CD8-positive, alpha-beta memory T cell (primary cell): ENCODE measurements around the gene SLC30A3. TPM values are rescaled to one million over a fixed set of nuclear protein-coding genes. Genes with fewer than 3 reads are reported as not detected.

Source experiments
- CTCF ChIA-PET: fragments of 350-600 bp; sonication (Branson Sonifier 250); formaldehyde crosslinking; loops from one replicate; lab custom pipeline; 2021; ENCODE audit warnings: antibody characterized with exemption; lab: Charles Lee
- POLR2A ChIA-PET: fragments of 350-600 bp; sonication (Branson Sonifier 250); formaldehyde crosslinking; loops from one replicate; lab custom pipeline; 2021; ENCODE audit warnings: antibody characterized with exemption; lab: Charles Lee
- DNase-seq, 5 donors: peaks; one replicate each; pipeline versions ENCODE4 v3.0.0 to v3.0.0-alpha.2; 2020 to 2022; ENCODE audit warnings: mixed read lengths in 1 of 5
- H3K27ac ChIP-seq: one replicate; pipeline ENCODE4 v1.7.0; 2013; ENCODE audit warnings: low read depth, mild to moderate bottlenecking, low read length, moderate library complexity
- H3K27me3 ChIP-seq: 2 replicates; pipeline ENCODE4 v1.7.0; 2013; ENCODE audit warnings: low read length, mild to moderate bottlenecking; ENCODE audit not compliant: insufficient read depth, poor library complexity, severe bottlenecking
- H3K36me3 ChIP-seq: 2 replicates; pipeline ENCODE4 v1.7.0; 2013; ENCODE audit warnings: mild to moderate bottlenecking, low read length, moderate library complexity; ENCODE audit not compliant: insufficient read depth
- H3K4me1 ChIP-seq: 2 replicates; pipeline ENCODE4 v1.7.0; 2013; ENCODE audit warnings: mild to moderate bottlenecking, low read length, moderate library complexity; ENCODE audit not compliant: insufficient read depth
- H3K4me3 ChIP-seq: 2 replicates; pipeline ENCODE4 v1.7.0; 2013; ENCODE audit warnings: mild to moderate bottlenecking, low read length
- H3K9me3 ChIP-seq: 2 replicates; pipeline ENCODE4 v1.7.0; 2013; ENCODE audit warnings: mild to moderate bottlenecking, low read length
- H3K27ac Mint-ChIP-seq, 8 donors: one replicate each; pipeline ENCODE4 v1.8.0; 2020 to 2021; ENCODE audit warnings: mixed read lengths in 8 of 8, mild to moderate bottlenecking in 6 of 8, inconsistent platforms in 3 of 8, moderate library complexity in 3 of 8
- H3K27me3 Mint-ChIP-seq, 2 donors: one replicate each; pipeline ENCODE4 v1.8.0; 2020 to 2021; ENCODE audit warnings: mixed read lengths in 2 of 2, mild to moderate bottlenecking in 1 of 2, moderate library complexity in 1 of 2
- H3K36me3 Mint-ChIP-seq, 3 donors: one replicate each; pipeline ENCODE4 v1.8.0; 2020 to 2021; ENCODE audit warnings: mixed read lengths in 3 of 3, inconsistent platforms in 1 of 3, mild to moderate bottlenecking in 1 of 3
- H3K4me1 Mint-ChIP-seq, 3 donors: one replicate each; pipeline ENCODE4 v1.8.0; 2020 to 2021; ENCODE audit warnings: mixed read lengths in 3 of 3, inconsistent platforms in 1 of 3, mild to moderate bottlenecking in 1 of 3
- H3K4me3 Mint-ChIP-seq, 7 donors: one replicate each; pipeline ENCODE4 v1.8.0; 2020 to 2021; ENCODE audit warnings: mixed read lengths in 7 of 7, mild to moderate bottlenecking in 6 of 7, moderate library complexity in 4 of 7, inconsistent platforms in 2 of 7
- H3K9me3 Mint-ChIP-seq, 5 donors: one replicate each; pipeline ENCODE4 v1.8.0; 2020 to 2022; ENCODE audit warnings: mixed read lengths in 5 of 5, mild to moderate bottlenecking in 3 of 5, moderate library complexity in 2 of 5, inconsistent platforms in 1 of 5
- polyA plus RNA-seq: library from polyadenylated mRNA; unstranded; fragments of 300-500 nt; fragmentation: Illumina TruSeq; gene quantifications from one replicate; pipeline ENCODE4 v1.2.3, GENCODE V29; 2021
- total RNA-seq, 2 experiments: library from RNA; stranded (reverse); gene quantifications; one replicate each; pipeline ENCODE4 v1.2.3, GENCODE V29; 2021

SLC30A3 gene, protein sequence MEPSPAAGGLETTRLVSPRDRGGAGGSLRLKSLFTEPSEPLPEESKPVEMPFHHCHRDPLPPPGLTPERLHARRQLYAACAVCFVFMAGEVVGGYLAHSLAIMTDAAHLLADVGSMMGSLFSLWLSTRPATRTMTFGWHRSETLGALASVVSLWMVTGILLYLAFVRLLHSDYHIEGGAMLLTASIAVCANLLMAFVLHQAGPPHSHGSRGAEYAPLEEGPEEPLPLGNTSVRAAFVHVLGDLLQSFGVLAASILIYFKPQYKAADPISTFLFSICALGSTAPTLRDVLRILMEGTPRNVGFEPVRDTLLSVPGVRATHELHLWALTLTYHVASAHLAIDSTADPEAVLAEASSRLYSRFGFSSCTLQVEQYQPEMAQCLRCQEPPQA
- under 1 TPM; 0.33 to 0.55 TPM for total RNA-seq
- not detected for polyA plus RNA-seq

DNA sequence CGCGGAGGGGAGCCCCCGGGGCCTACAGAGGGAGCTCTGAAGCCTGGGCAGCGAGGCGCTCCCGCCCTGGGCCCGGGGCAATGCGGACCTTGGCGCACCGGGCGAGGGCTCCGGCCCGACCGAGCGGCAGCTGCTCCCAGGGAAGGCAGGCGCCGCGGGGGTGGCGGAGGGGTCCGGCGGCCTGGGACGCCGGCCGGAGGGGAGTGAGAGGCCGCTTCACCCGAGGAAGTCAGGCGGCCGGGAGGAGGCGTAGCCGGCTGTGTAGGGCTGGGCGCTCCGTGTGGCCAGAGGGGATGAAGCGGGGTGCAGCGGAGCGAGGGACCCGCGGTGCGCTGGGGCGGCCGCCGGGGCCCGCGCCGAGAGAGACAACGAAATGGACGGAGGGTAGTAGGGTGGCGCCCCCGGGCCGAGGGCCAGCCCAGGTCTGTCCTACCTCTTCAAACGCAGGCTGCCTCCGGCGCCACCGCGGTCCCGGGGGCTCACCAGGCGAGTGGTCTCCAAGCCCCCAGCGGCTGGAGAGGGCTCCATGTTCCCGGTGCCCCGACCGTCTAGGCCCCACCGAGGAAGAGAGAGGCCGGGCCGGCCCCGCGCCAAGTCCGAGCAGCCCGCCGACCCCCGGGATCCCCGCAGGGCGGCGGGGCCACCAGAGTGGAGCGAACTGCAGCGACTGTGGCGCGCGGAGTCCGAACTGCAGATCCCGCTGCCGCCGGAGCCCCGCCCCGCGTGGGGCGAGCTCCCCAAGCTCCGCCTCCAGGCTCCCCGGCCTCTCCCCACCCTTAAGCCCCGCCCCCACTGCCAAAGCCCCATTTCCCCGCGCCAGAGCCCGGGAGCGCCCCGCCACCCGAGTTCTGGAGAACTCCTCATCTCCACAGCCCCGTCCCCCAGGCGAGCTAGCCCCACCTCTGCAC, at the start of gene SLC30A3:
SLC30A3 (minus strand) TSS at position 669 of the 908 bp plus-strand sequence; CDS start at position 528, 141 bp downstream.
- ChIA-PET CTCF (interaction anchor here (2.1 to 5.5 kb wide), 2 partner anchors 18 to 41 kb away, joined by 7 to 42 read pairs; no protein-coding TSS in a partner anchor), POLR2A (no interaction called here)
- peak within 1 kb of the TSS; percentile 59 for H3K4me3 ChIP-seq
- peak within 1 kb of the TSS; percentile 71 to 97 (median 92) for H3K4me3 Mint-ChIP-seq
- peak within 1 kb of the TSS in 5 of 8 donors; percentile 7 to 89 (median 67) for H3K27ac Mint-ChIP-seq
- peak; percentile 42 to 69 (median 63) for DNase-seq
- H3K36me3 ChIP-seq: no peaks in the 10 kb centered on the region
- H3K36me3 Mint-ChIP-seq: peaks cover 0 to 2% (median 0%) of the 10 kb centered on the region in 3 donors
- H3K27me3 ChIP-seq: peaks cover 44% of the 10 kb centered on the region
- no peak within 1 kb of the TSS for H3K27ac ChIP-seq
- peaks cover 0 to 2% (median 0%) of the 10 kb centered on the region in 5 donors for H3K9me3 Mint-ChIP-seq
- H3K9me3 ChIP-seq: no peaks in the 10 kb centered on the region
- H3K27me3 Mint-ChIP-seq: peaks cover 44 to 57% of the 10 kb centered on the region in 2 donors
- peaks cover 25 to 36% (median 31%) of the 10 kb centered on the region in 3 donors for H3K4me1 Mint-ChIP-seq
- H3K4me1 ChIP-seq: peaks cover 19% of the 10 kb centered on the region

DNA sequence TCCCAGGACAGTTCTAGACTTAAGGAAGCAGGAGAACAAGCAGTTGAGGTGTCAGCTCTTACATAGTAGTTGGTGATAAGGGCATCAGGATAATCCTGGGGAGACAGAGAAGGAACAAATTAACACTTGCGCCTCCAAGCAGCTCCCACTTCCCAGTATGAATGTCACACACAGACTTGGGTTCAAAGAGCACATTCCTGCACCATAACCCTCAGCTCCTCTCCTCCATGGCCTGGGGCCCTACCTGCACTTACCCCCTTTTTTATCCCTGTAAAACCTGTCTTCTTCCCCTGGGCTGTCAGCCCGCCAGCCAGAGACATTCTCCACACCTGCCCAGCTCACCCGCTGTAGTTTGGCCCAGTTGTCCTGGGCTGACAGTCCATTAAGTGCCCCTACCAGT, 49.3 kb upstream of the SLC30A3 start:
- Histone ChIP-seq H3K4me1 (no peaks in the 10 kb centered on the region), H3K36me3 (peaks cover 8% of the 10 kb centered on the region), H3K27ac (no peak overlapping the region), H3K9me3 (no peaks in the 10 kb centered on the region), H3K4me3 (no peak overlapping the region), H3K27me3 (no peaks in the 10 kb centered on the region)
- no peak for DNase-seq
- ChIA-PET CTCF (interaction anchor here (2.7 kb wide), 1 partner anchor 9 kb away, joined by 15 read pairs; no protein-coding TSS in a partner anchor), POLR2A (no interaction called here)
- Mint-ChIP-seq H3K36me3 (peaks cover 12 to 35% (median 16%) of the 10 kb centered on the region in 3 donors), H3K4me3 (no peak overlapping the region), H3K27ac (no peak overlapping the region), H3K27me3 (peaks cover 3 to 10% of the 10 kb centered on the region in 2 donors), H3K4me1 (peaks cover 0 to 4% (median 1%) of the 10 kb centered on the region in 3 donors), H3K9me3 (no peaks in the 10 kb centered on the region)

DNA sequence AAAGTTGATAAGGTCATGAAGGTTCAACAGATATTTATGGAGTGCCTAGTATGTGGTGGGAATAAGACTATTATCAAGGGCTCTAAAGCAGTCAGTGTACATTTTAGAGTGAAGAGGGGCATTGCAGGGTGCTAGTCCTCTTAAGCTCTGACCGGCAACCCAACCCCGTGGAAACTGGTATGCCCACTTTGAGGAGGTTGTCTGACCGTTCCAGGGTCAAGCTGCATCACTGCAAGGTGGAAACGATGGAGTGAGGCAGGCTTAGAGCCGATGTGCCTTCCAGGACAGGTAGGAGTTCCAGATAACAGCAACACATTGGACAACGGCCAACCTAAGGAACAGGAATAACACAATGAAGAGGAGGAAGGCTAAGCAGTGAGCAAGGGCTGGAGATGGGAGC, 46.8 kb upstream of the SLC30A3 start:
- Mint-ChIP-seq H3K9me3 (no peaks in the 10 kb centered on the region), H3K36me3 (peaks cover 12 to 24% (median 15%) of the 10 kb centered on the region in 3 donors), H3K27ac (peak overlapping the region in 1 of 8 donors; percentile 5), H3K4me1 (peaks cover 0 to 12% (median 3%) of the 10 kb centered on the region in 3 donors), H3K27me3 (peaks cover 10 to 18% of the 10 kb centered on the region in 2 donors), H3K4me3 (peak overlapping the region in 1 of 7 donors; percentile 4)
- H3K4me1 ChIP-seq: no peaks in the 10 kb centered on the region
- ChIA-PET CTCF (no interaction called here), POLR2A (interaction anchor here (0.7 kb wide), 1 partner anchor 13 kb away, joined by 6 read pairs; no protein-coding TSS in a partner anchor)
- no peak overlapping the region for H3K27ac ChIP-seq
- H3K4me3 ChIP-seq: no peak overlapping the region
- DNase-seq: no peak
- H3K27me3 ChIP-seq: peaks cover 7% of the 10 kb centered on the region
- peaks cover 8% of the 10 kb centered on the region for H3K36me3 ChIP-seq
- H3K9me3 ChIP-seq: no peaks in the 10 kb centered on the region

DNA sequence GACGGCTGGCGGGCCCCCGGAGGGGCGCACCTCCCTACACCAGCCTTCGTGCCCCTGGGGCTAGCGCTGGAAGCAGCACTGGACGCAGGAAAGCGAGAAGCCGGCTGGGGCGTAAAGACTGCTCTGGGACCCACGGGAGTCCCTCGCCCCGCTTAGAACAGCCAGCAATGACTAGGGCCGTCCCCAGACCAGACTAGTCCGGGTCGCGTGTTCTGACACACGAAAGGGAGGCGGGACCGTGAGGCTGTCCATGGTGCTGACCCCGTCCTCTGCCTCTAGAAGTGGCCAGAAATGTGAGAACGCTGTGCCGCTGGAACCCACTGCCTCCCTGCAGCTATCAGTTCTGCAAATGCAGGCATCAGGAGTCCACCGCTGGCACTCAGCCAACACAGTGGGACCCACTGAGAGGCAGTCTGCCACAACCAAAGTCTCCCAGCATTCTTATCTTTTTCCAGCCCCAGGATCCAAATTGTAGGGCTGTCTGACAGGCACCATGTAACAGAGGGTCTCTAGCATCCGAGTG, 45.6 kb upstream of the SLC30A3 start, which contains the start of gene UCN:
UCN (minus strand) TSS at position 87 of the 523 bp plus-strand sequence. CDS start 550 bp downstream, outside the sequence.
- Mint-ChIP-seq H3K4me3 (peak within 1 kb of the TSS in 2 of 7 donors; percentile 8 to 53), H3K27me3 (peaks cover 11 to 22% of the 10 kb centered on the region in 2 donors), H3K27ac (no peak within 1 kb of the TSS), H3K4me1 (peaks cover 0 to 12% (median 3%) of the 10 kb centered on the region in 3 donors), H3K9me3 (no peaks in the 10 kb centered on the region), H3K36me3 (peaks cover 12 to 24% (median 14%) of the 10 kb centered on the region in 3 donors)
- POLR2A ChIA-PET: interaction anchor here (1.0 kb wide), 1 partner anchor 52 kb away, joined by 4 read pairs; no protein-coding TSS in a partner anchor
- Histone ChIP-seq H3K4me3 (no peak within 1 kb of the TSS), H3K36me3 (peaks cover 8% of the 10 kb centered on the region), H3K4me1 (no peaks in the 10 kb centered on the region), H3K27ac (no peak within 1 kb of the TSS), H3K27me3 (peaks cover 7% of the 10 kb centered on the region), H3K9me3 (no peaks in the 10 kb centered on the region)
- CTCF ChIA-PET: no interaction called here
- DNase-seq: no peak

DNA sequence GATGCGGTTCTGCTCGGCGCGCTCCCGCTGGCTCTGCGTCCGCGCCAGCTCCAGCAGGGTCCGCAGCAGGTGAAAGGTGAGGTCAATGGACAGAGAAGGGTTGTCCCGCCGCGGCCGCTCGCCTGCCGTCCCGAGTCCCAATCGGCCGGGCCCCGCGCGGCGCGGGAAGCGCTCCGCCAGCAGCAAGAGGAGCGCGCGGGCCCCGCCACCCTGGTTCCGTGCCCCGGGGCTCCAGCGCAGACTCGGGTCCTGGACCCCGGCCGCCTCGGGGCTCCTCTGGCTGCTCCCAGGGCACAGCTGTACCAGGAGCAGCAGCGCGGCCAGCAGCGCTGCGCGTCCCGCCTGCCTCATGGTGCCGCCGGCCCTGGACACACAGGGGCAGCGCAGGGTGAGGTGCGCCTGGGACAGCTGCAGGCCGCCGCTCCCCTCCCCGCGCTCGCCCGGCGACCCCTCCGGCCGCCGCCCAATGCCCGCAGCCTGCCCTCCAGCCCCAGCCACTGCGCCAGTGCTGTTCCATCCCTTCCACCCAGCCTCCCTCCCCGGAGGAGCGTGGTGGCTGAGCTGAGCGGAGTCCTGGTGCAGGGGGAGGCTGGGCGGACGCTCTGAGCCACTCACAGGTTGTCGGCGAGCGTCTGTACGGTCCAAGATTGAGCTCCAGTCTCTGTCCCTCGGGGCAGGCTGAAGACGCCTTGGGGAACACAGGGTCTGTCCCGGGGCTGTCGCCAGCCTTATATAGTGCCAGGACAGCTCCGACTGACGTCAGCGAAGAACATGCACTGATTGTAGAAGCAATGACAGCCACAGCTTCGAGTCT, 44.9 kb upstream of the SLC30A3 start:
- ChIA-PET CTCF (no interaction called here), POLR2A (interaction anchor here (1.0 kb wide), 1 partner anchor 52 kb away, joined by 4 read pairs; no protein-coding TSS in a partner anchor)
- Histone ChIP-seq H3K36me3 (peaks cover 8% of the 10 kb centered on the region), H3K9me3 (no peaks in the 10 kb centered on the region), H3K27me3 (peaks cover 7% of the 10 kb centered on the region), H3K4me1 (no peaks in the 10 kb centered on the region), H3K27ac (no peak overlapping the region), H3K4me3 (no peak overlapping the region)
- Mint-ChIP-seq H3K36me3 (peaks cover 12 to 24% (median 14%) of the 10 kb centered on the region in 3 donors), H3K27ac (no peak overlapping the region), H3K4me1 (peaks cover 0 to 16% (median 5%) of the 10 kb centered on the region in 3 donors), H3K9me3 (no peaks in the 10 kb centered on the region), H3K27me3 (peaks cover 11 to 22% of the 10 kb centered on the region in 2 donors), H3K4me3 (no peak overlapping the region)
- DNase-seq: no peak

- peaks cover 8 to 20% (median 13%) of the 10 kb centered on the region in 3 donors for H3K36me3 Mint-ChIP-seq
- peaks cover 7% of the 10 kb centered on the region for H3K27me3 ChIP-seq
- CTCF ChIA-PET: no interaction called here
- H3K36me3 ChIP-seq: peaks cover 8% of the 10 kb centered on the region
- no peaks in the 10 kb centered on the region for H3K9me3 Mint-ChIP-seq
- H3K4me3 ChIP-seq: no peak overlapping the region
- H3K4me3 Mint-ChIP-seq: peak overlapping the region in 2 of 7 donors; percentile 8 to 53
- H3K27me3 Mint-ChIP-seq: peaks cover 11 to 22% of the 10 kb centered on the region in 2 donors
- no peaks in the 10 kb centered on the region for H3K4me1 ChIP-seq
- POLR2A ChIA-PET: no interaction called here
- no peak overlapping the region for H3K27ac Mint-ChIP-seq
- H3K9me3 ChIP-seq: no peaks in the 10 kb centered on the region
- no peak overlapping the region for H3K27ac ChIP-seq
- H3K4me1 Mint-ChIP-seq: peaks cover 0 to 18% (median 5%) of the 10 kb centered on the region in 3 donors
- DNase-seq: no peak
These were observed 44.4 kb upstream of the SLC30A3 start for GRCh38 chr2:27307287-27307544.
